Sigmoid colon (tissue), 7 donors: ENCODE measurements around the gene POLRMT. TPM values are rescaled to one million over a fixed set of nuclear protein-coding genes. Genes with fewer than 3 reads are reported as not detected.
A peak's percentile ranks its signal among the peaks of the same experiment; 100 is the strongest.

Source experiments
- DNase-seq: peaks from one replicate; pipeline ENCODE4 v3.0.0-alpha.2; 2019
- H3K27ac ChIP-seq, 4 donors: fragments of 200-600 bp; sonication (generic); one replicate each; pipeline ENCODE4 v1.5.1; 2016 to 2019; ENCODE audit warnings: mild to moderate bottlenecking in 1 of 4
- H3K27me3 ChIP-seq, 3 donors: fragments of 200-600 bp; sonication (generic); one replicate each; pipeline ENCODE4 v1.5.1; 2019; ENCODE audit warnings: mild to moderate bottlenecking in 1 of 3
- H3K36me3 ChIP-seq, 4 donors: fragments of 200-600 bp; sonication (generic); one replicate each; pipeline ENCODE4 v1.5.1; 2016 to 2019
- H3K4me1 ChIP-seq, 4 donors: fragments of 200-600 bp; sonication (generic); one replicate each; pipeline ENCODE4 v1.5.1; 2017 to 2019
- H3K4me3 ChIP-seq, 4 donors: fragments of 200-600 bp; sonication (generic); one replicate each; pipeline ENCODE4 v1.5.1; 2017 to 2019; ENCODE audit warnings: mild to moderate bottlenecking in 2 of 4, moderate library complexity in 1 of 4
- H3K9me3 ChIP-seq, 4 donors: fragments of 200-600 bp in 3 of 4; sonication (generic) in 3 of 4; one replicate each; pipeline versions ENCODE4 v1.5.1 to v1.6.1; 2013 to 2019
- CTCF ChIP-seq, 4 experiments: fragments of 450-650 bp in 3 of 4; fragments of 200-600 bp in 1 of 4; IDR thresholded peaks; one replicate each; pipeline ENCODE4 v1.5.1; 2016 to 2019; ENCODE audit warnings: antibody characterized with exemption in 4 of 4, mild to moderate bottlenecking in 3 of 4, moderate library complexity in 2 of 4
- EP300 ChIP-seq, 4 donors: sonication (generic); formaldehyde crosslinking; IDR thresholded peaks; one replicate each; pipeline ENCODE4 v1.6.1; 2017; ENCODE audit warnings: antibody characterized with exemption in 4 of 4
- POLR2A ChIP-seq, 2 donors: fragments of 450-650 bp; IDR thresholded peaks; one replicate each; pipeline ENCODE4 v1.6.1; 2016; ENCODE audit warnings: antibody characterized with exemption in 2 of 2, mild to moderate bottlenecking in 2 of 2, moderate library complexity in 2 of 2
- POLR2AphosphoS5 ChIP-seq, 4 donors: sonication (generic); formaldehyde crosslinking; IDR thresholded peaks; one replicate each; pipeline ENCODE4 v1.6.1; 2017; ENCODE audit warnings: antibody characterized with exemption in 4 of 4
- WGBS, 2 donors: extraction: QIAGEN DNeasy Blood & Tissue Kit; methylation state at CpG; one replicate each; pipeline ENCODE4 v1.1.7; 2013; 5-methylcytosine and 5-hydroxymethylcytosine counted together
- intact Hi-C: fragments of 100-400 bp; cut with DNase I; formaldehyde crosslinking; loops from one replicate; pipeline ENCODE4 v1.15.1; 2023
- polyA plus RNA-seq, 3 donors: library from polyadenylated mRNA; stranded (reverse); fragments of 200-250 nt; gene quantifications; one replicate each; pipeline ENCODE4 v1.2.3, GENCODE V29; 2013
- total RNA-seq, 4 donors: library from RNA; depleted of rRNA; stranded (reverse); fragments of >200 nt; gene quantifications; one replicate each; pipeline ENCODE4 v1.1.0, GENCODE V29; 2016
- donor health status: healthy with polysubstance abuse.
- donor health status: Bipolar disorder and iron deficiency.
- donor health status: healthy.

The POLRMT gene
- total and polyA plus RNA-seq, 7 donors: 16.8 to 63.0 (median 24.0) TPM

GRCh38 chr19:613732-614567 lies 19.4 kb downstream of the POLRMT start:
- Histone ChIP-seq H3K4me1 (peaks cover 0 to 7% (median 5%) of the 10 kb centered on the region in 4 donors), H3K27me3 (peaks cover 8 to 24% (median 15%) of the 10 kb centered on the region in 3 donors), H3K9me3 (no peaks in the 10 kb centered on the region), H3K4me3 (no peak overlapping the region), H3K36me3 (peaks cover 12 to 21% (median 19%) of the 10 kb centered on the region in 4 donors), H3K27ac (no peak overlapping the region)
- intact Hi-C loops: no loop called here
- TF ChIP-seq EP300 (IDR thresholded peaks at IDR 0.05): no peak
- no peak for TF ChIP-seq CTCF (IDR thresholded peaks at IDR 0.05)
- no peak for TF ChIP-seq POLR2AphosphoS5 (IDR thresholded peaks at IDR 0.05)
- TF ChIP-seq POLR2A (IDR thresholded peaks at IDR 0.05): no peak
- WGBS, 2 donors: 67 to 70% methylated on average over 54 of the region's 54 CpGs
- DNase-seq: no peak

GRCh38 chr19:612941-613340 lies 20.4 kb downstream of the POLRMT start:
- peaks cover 0 to 7% (median 5%) of the 10 kb centered on the region in 4 donors for H3K4me1 ChIP-seq
- peaks cover 8 to 15% (median 15%) of the 10 kb centered on the region in 3 donors for H3K27me3 ChIP-seq
- no peak for TF ChIP-seq POLR2A (IDR thresholded peaks at IDR 0.05)
- TF ChIP-seq CTCF (IDR thresholded peaks at IDR 0.05): no peak
- TF ChIP-seq POLR2AphosphoS5 (IDR thresholded peaks at IDR 0.05): no peak
- TF ChIP-seq EP300 (IDR thresholded peaks at IDR 0.05): no peak
- WGBS, 2 donors: 79 to 87% methylated on average over 33 of the region's 33 CpGs
- no peak overlapping the region for H3K4me3 ChIP-seq
- peaks cover 2 to 11% (median 9%) of the 10 kb centered on the region in 4 donors for H3K36me3 ChIP-seq
- intact Hi-C loops: no loop called here
- no peak for DNase-seq
- no peaks in the 10 kb centered on the region for H3K9me3 ChIP-seq
- H3K27ac ChIP-seq: no peak overlapping the region

- no peak for DNase-seq
- Histone ChIP-seq H3K27me3 (peaks cover under 1 to 3% (median 3%) of the 10 kb centered on the region in 3 donors), H3K4me1 (peaks cover 0 to 7% (median 3%) of the 10 kb centered on the region in 4 donors), H3K4me3 (no peak overlapping the region), H3K9me3 (no peaks in the 10 kb centered on the region), H3K36me3 (no peaks in the 10 kb centered on the region), H3K27ac (no peak overlapping the region)
- TF ChIP-seq CTCF (IDR thresholded peaks at IDR 0.05): no peak
- intact Hi-C loops: no loop called here
- 21 to 42% methylated on average over 13 of the region's 13 CpGs for WGBS, 2 donors
These were observed 21.9 kb downstream of the POLRMT start for GRCh38 chr19:611481-611868.

GRCh38 chr19:610801-611480 lies 22.4 kb downstream of the POLRMT start:
- Histone ChIP-seq H3K4me3 (peak overlapping the region in 2 of 4 donors; percentile 16 to 23), H3K4me1 (peaks cover 0 to 7% (median 0%) of the 10 kb centered on the region in 4 donors), H3K27ac (peak overlapping the region in 1 of 4 donors; percentile 32), H3K27me3 (no peaks in the 10 kb centered on the region), H3K9me3 (no peaks in the 10 kb centered on the region), H3K36me3 (no peaks in the 10 kb centered on the region)
- no peak for TF ChIP-seq CTCF (IDR thresholded peaks at IDR 0.05)
- no peak for TF ChIP-seq EP300 (IDR thresholded peaks at IDR 0.05)
- no peak for TF ChIP-seq POLR2AphosphoS5 (IDR thresholded peaks at IDR 0.05)
- TF ChIP-seq POLR2A (IDR thresholded peaks at IDR 0.05): no peak
- no peak for DNase-seq
- intact Hi-C loops: no loop called here
- WGBS, 2 donors: 12 to 24% methylated on average over 36 of the region's 36 CpGs
